ENCODE data around the gene MRPL1. TPM values are rescaled to one million over a fixed set of nuclear protein-coding genes. Genes with fewer than 3 reads are reported as not detected.
"Not testable (repeated sequence)": the region's sequence is repeated elsewhere in the genome, so short reads cannot be mapped to it uniquely, and the experiment has no call there.

The MRPL1 gene
- polyA plus RNA-seq, 1 donor, result 64.3 TPM

DNA sequence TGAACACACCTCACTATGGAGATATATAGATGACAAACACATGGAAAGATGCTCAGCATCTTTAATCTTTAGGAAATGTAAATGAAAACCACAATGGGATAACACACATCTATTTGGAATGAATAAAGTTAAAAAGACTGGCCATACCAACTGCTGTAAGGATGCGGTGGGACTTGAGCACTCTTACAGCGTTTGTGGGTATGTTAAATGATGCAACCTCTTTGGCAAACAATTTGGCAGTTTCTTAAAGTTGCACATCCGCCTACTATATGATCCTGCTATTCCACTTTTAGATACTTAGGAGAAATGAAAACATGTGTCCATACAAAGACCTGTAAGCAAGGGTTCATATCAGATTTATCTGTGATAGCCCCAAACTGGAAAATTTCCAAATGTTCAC lies 50.7 kb downstream of the MRPL1 start:
- DNase-seq (ENCODE audit: low read depth), result no peak

- no peak for DNase-seq (ENCODE audit: low read depth)
Measured at GRCh38 chr4:77917075-77917474, 54.4 kb downstream of the MRPL1 start.

- DNase-seq (ENCODE audit: low read depth), result no peak
Measured at GRCh38 chr4:77917601-77918000, 55.0 kb downstream of the MRPL1 start.

DNA sequence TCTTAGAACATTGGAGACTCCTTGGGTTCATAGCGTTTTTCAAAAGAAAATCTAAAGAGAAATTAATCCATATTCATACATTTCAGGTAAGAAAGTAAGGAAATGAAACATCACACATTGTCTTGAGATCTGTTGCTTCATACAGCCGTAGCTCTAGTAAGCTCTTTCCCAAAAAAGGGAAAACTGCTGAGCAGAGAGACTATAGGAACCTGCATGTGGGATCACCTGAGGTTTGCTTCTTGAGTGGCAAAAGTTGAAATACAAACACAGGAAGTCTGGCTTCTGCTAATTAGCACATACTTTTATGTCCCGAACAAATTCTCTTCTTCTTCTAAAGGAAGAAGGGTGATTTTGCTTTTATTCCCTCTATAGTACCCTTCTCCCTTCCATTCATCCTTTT lies 57.7 kb downstream of the MRPL1 start:
- no peak for DNase-seq (ENCODE audit: low read depth)

DNA sequence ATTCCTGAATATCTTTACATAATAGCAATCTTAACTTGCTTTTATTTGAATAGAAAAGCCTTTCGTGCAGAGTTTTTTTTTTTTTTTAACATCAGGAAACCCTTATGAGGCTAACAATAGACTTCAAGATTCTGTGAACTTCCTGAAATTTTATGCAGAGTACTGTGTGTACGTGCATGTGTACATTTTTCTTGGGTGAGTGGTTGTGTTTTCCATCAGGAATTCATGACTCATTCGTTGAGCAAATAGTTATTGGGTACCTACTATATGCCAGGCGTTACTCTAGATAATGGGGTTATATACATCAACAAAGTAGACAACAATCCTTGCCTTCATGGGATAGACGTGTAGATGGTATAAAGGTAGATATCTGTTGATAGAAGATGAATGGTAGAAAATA lies 59.1 kb downstream of the MRPL1 start:
- no peak for DNase-seq (ENCODE audit: low read depth)

DNA sequence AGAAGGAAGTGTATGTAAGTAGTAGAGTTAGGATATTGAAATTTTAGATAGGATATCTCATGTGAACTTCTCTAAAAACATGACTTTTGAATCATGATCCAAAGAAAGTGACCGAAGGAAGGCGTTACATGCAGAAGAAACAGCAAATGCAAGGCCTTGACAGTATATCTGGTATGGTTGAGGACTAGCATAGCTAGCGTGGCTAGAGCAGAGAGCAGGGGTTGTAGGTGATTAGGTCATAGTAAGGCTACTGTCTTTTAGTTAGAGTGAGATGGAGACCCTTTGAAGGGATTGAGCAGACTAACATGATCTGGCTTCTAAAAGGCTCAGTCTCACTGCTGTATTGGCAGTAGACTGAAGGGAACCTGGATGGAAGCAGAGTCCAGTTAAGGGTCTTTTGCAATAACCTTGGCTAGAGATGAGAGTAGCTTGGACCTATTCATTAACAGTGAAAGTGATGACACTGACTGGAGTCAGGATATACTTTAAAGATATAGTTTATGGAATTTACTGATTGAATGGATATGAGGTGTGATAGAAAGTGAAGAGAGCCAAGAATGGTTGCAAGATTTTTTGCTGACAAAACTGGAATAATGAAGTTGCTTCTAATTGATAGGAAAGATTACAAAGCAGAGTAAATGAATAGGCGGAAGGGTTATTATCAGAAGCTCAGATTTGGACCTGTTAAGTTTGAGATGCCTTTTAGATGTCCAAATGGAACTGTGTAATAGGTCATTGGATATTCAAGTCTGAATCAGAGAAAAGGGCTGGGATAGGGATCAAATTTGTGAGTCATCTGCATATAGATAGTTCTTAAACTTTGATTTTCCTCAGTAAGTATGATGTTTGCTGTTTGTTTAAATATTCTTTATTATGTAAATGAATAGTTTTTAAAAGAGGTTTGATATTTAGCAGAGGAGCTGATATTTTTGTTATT lies 59.8 kb downstream of the MRPL1 start:
- DNase-seq (ENCODE audit: low read depth), result no peak

DNA sequence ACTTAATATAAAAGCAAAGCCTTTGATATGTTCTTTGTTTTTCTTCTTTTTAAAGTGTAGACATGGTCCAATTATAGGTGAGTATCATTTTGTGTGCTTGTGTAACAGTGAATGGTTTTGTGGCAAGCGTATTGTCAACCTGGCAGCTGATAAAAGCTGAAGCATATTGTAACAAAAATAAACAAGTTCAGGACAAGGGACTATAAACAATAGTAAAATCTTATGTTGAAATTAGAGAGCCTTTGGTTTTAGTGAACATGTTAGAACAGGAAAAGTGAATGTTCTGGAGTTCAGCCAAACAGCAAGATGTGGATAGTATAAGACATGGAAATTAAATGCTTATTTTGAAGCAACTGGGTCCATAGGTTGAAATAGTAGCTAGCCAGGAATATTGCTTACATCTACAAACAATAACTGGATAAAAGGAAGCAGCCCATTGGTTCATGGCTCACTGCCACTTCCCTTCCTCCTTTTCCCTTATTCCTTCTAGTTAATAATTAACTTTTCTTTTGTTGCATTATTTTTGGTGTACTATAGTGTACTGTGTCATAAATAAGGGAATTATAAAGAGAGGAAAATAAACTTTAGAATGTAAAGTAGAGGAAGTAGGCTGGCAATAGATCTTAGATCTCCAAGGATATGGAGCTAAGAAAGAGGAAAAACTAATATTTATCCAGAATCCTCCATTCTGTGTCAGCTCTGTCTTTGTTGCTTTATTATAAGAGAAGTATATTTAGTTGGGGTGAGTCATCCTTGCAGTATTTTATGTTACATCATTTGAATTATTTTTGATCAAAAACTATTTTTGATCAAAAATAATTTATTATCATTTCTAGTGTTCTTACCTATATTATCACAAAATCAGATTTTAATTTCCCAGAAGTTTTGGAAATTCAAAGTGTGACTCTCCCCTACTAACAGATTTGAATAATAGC lies 65.6 kb downstream of the MRPL1 start:
- DNase-seq (ENCODE audit: low read depth), result no peak

- DNase-seq (ENCODE audit: low read depth), result no peak
Measured at GRCh38 chr4:77930154-77930639, 67.6 kb downstream of the MRPL1 start.

GRCh38 chr4:77930876-77931275 lies 68.2 kb downstream of the MRPL1 start:
- no peak for DNase-seq (ENCODE audit: low read depth)

DNA sequence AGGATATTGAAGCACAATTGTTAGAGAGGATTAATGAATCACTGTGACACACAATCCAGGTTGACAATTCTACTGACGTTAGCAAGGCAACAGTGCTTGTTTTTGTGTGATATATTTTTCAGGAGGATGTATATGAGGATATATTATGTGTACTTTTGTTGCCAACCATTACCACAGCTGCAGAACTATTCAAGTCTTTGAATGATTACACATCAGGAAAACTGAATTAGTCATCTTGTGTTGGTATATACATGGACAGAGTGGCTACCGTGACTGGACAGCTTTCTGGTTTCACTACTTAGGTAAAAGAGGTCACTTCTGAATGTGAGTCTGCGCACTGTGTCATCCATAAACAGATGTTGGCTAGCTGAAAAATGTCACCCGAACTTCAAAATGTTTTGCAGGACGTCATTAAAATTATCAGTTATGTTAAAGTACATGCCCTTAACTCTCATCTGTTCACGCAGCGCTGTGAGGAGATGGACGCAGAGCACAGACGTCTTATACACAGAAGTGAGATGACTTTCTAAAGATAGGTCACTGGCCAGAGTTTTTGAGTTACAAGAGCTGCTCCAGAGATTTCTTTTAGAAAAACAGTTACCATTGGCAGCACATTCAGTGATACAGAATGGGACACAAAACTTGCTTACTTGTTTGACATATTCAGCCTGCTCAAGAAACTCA lies 69.0 kb downstream of the MRPL1 start:
- DNase-seq (ENCODE audit: low read depth), result no peak

- no peak for DNase-seq (ENCODE audit: low read depth)
Measured at GRCh38 chr4:77938560-77938959, 75.9 kb downstream of the MRPL1 start.

DNA sequence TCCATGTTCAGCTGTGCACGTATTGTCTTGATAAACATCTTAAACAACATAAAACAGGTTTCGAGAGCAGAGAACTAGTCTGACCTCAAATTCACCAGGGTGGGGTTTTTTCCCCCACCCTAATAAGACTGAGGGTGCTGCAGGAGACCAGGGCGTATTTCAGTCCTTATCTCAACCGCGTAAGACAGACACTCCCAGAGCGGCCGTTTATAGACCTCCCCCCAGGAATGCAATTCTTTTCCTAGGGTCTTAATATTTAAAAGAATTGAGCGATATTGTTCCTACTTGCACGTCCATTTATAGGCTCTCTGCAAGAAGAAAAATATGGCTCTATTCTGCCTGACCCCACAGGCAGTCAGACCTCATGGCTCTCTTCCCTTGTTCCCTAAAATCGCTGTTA lies 83.3 kb downstream of the MRPL1 start:
- not testable (repeated sequence) for DNase-seq (ENCODE audit: low read depth)

DNA sequence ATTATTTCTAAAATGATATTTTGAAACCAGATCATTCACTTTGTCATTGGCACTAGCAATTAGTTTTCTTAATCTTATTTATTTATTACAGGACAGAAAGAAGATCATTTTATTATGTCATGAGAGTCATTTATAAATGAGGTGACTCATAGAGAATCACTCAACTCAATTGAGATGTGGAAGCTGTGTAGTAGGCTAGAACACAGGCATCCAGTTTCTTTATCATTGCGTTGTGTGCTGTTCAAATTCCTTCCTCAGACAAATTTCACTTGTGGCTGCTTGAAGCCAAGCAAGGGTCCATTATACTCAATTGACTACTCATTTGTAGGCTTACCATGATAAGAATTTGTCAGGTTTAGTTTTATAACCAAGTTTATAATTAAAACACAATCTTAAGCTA lies 87.6 kb downstream of the MRPL1 start:
- no peak for DNase-seq (ENCODE audit: low read depth)

DNA sequence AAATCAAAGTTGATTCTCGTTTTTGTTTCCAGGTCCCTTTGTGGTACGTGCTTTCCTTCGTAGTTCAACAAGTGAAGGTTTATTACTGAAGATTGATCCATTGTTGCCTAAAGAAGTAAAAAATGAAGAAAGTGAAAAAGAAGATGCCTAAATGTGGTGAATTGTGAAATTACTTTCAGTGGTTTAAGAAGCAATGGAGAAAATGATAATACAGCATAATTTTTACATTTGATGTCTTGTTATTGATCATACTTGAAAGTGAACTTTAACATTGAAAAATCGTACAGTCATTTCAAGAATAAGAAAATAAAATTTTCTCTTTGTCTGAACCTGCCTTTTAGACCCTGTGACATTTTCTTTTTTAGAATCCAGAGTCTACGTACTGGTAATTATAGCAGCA lies 89.8 kb downstream of the MRPL1 start:
- DNase-seq (ENCODE audit: low read depth), result no peak

GRCh38 chr4:77954690-77955089 lies 92.1 kb downstream of the MRPL1 start:
- DNase-seq (ENCODE audit: low read depth), result no peak

DNA sequence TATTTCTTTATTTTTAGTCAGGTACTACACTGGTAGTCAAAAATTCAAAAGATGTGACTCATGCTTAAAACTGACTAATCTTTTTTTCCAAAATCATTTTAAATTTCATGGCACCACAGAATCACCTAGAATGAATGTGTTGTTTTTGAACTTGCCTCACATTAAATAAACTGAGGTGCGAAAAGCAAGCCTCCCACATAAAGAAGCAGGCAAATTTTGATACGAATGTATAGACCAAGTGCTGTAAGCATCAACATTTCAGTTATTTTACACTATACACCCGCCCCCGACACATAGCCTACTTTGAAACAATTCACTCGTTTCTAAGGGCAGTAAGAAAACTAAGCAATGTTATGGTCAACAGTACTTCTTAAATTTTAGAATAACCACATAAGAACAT lies 94.3 kb downstream of the MRPL1 start:
- DNase-seq (ENCODE audit: low read depth), result no peak

GRCh38 chr4:77958897-77959296 lies 96.3 kb downstream of the MRPL1 start:
- DNase-seq (ENCODE audit: low read depth), result no peak

GRCh38 chr4:77959566-77960338 lies 97.1 kb downstream of the MRPL1 start:
- DNase-seq (ENCODE audit: low read depth), result peak; percentile 19

- DNase-seq (ENCODE audit: low read depth), result no peak
Measured at GRCh38 chr4:77960367-77960766, 97.7 kb downstream of the MRPL1 start.

DNA sequence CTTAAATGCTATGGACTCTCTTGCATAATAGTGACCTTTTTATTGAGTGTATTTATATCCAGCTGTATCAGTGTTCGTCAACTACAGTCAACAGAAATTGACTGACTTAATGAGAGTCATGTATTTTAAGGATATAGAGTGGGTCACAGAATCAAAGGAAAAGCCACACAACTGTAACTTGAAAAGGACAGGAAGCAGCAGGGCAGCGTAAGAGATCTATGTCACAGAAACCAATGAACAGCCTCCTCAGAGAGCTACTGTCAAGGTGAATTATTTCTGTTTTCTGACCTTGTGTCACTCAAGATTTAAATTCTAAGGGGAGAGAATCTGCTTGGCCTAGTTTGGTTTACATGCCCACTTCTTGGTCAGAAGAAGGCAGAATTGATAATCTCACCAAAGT lies 100.4 kb downstream of the MRPL1 start:
- no peak for DNase-seq (ENCODE audit: low read depth)

DNA sequence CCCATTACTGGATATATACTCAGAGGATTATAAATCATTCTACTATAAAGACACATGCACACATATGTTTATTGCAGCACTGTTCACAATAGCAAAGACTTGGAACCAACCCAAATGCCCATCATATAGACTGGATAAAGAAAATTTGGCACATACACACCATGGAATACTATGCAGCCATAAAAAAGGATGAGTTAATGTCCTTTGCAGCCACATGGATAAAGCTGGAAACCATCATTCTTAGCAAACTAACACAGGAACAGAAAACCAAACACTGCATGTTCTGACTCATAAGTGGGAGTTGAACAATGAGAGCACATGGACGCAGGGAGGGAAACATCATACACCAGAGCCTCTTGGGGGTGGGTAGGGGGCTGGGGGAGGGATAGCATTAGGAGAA lies 111.0 kb downstream of the MRPL1 start:
- DNase-seq (ENCODE audit: low read depth), result not testable (repeated sequence)
